Breast epithelium (tissue), 4 donors: ENCODE measurements around the gene HAO1. TPM values are rescaled to one million over a fixed set of nuclear protein-coding genes. Genes with fewer than 3 reads are reported as not detected.
"Not testable (repeated sequence)": the region's sequence is repeated elsewhere in the genome, so short reads cannot be mapped to it uniquely, and the experiment has no call there.

Experiments used
- DNase-seq, 2 donors: peaks; one replicate each; pipeline ENCODE4 v3.0.0-alpha.2; 2019; ENCODE audit warnings: low spot score in 2 of 2
- H3K27ac ChIP-seq, 2 donors: fragments of 200-600 bp; sonication (generic) in 1 of 2; one replicate each; pipeline ENCODE4 v1.5.1; 2016 to 2019; ENCODE audit warnings: mild to moderate bottlenecking in 1 of 2
- H3K27me3 ChIP-seq, 2 donors: fragments of 200-600 bp; sonication (generic) in 1 of 2; one replicate each; pipeline versions ENCODE4 v1.5.1 to v1.6.0; 2017 to 2019; ENCODE audit warnings: control low read depth in 1 of 2, mild to moderate bottlenecking in 1 of 2
- H3K36me3 ChIP-seq: fragments of 200-600 bp; one replicate; pipeline ENCODE4 v1.5.1; 2019
- H3K4me1 ChIP-seq, 2 donors: fragments of 200-600 bp; sonication (generic); one replicate each; pipeline ENCODE4 v1.5.1; 2016 to 2019; ENCODE audit warnings: control low read depth in 1 of 2
- H3K4me3 ChIP-seq, 3 donors: fragments of 200-600 bp; sonication (generic); 1 replicate in 2 of 3; 2 replicates in 1 of 3; pipeline ENCODE4 v1.5.1; 2016 to 2019; ENCODE audit warnings: mild to moderate bottlenecking in 3 of 3, moderate library complexity in 2 of 3
- H3K9me3 ChIP-seq, 2 donors: fragments of 200-600 bp; sonication (generic) in 1 of 2; one replicate each; pipeline ENCODE4 v1.5.1; 2016 to 2019; ENCODE audit warnings: control low read depth in 1 of 2
- POLR2A ChIP-seq: fragments of 450-650 bp; IDR thresholded peaks from one replicate; pipeline ENCODE4 v1.6.1; 2016; ENCODE audit warnings: antibody characterized with exemption, mild to moderate bottlenecking, moderate library complexity
- POLR2AphosphoS5 ChIP-seq, 3 donors: sonication (generic); formaldehyde crosslinking; IDR thresholded peaks; one replicate each; pipeline ENCODE4 v1.6.1; 2017; ENCODE audit warnings: antibody characterized with exemption in 3 of 3
- intact Hi-C: fragments of 100-400 bp; cut with DNase I; formaldehyde crosslinking; loops from one replicate; pipeline ENCODE4 v1.15.1; 2023; ENCODE audit warnings: low total_unique reads
- total RNA-seq, 3 donors: library from RNA; depleted of rRNA; stranded (reverse); fragments of >200 nt; gene quantifications; one replicate each; pipeline ENCODE4 v1.1.0, GENCODE V29; 2016
- TF ChIP-seq, protein P1 (sequence below), 3 donors: fragments of 450-650 bp; IDR thresholded peaks; one replicate each; pipeline ENCODE4 v1.5.1; 2016 to 2017; ENCODE audit warnings: antibody characterized with exemption in 3 of 3, mild to moderate bottlenecking in 3 of 3, moderate library complexity in 3 of 3

Gene HAO1
- total RNA-seq, 3 donors from 2014 or later = not detected

DNA sequence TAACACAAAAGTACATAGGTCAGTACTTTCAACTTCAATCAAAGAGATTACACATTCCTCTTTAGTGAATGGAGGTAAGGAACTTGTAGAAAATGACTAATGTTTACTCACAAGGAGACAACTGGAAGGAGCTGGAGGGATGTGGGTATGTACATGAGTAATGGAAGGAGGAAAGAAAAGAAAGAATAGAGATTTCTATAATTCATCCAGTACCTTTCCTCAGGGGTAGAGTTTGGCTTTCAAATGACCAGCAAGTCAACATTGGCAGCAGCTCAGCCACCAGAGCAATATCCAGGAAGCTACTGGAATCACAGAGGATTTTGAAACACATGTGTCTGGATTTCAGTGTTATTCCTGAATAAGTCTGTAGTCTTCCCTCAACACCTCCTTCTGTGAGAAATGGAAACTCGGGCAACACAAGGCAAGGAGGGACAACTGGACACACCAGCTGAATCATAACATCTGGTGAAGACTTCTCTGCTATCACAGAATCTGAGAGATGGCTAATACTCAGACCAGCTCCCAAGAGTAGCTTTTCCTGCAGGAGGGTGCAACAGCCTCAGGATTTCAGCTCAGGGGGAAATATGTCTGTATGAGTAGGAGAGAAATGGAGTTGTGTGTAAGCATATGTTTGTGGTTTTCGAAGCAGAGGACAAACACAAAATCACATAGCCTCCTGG is 98.8 kb downstream of the HAO1 start:
- intact Hi-C loops = no loop called here
- no peak overlapping the region for H3K27ac ChIP-seq
- no peaks in the 10 kb centered on the region for H3K9me3 ChIP-seq
- no peak overlapping the region for H3K4me3 ChIP-seq
- no peaks in the 10 kb centered on the region for H3K27me3 ChIP-seq
- no peak for DNase-seq
- no peak for TF ChIP-seq POLR2A
- TF ChIP-seq, protein P1, sequence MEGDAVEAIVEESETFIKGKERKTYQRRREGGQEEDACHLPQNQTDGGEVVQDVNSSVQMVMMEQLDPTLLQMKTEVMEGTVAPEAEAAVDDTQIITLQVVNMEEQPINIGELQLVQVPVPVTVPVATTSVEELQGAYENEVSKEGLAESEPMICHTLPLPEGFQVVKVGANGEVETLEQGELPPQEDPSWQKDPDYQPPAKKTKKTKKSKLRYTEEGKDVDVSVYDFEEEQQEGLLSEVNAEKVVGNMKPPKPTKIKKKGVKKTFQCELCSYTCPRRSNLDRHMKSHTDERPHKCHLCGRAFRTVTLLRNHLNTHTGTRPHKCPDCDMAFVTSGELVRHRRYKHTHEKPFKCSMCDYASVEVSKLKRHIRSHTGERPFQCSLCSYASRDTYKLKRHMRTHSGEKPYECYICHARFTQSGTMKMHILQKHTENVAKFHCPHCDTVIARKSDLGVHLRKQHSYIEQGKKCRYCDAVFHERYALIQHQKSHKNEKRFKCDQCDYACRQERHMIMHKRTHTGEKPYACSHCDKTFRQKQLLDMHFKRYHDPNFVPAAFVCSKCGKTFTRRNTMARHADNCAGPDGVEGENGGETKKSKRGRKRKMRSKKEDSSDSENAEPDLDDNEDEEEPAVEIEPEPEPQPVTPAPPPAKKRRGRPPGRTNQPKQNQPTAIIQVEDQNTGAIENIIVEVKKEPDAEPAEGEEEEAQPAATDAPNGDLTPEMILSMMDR (IDR thresholded peaks at IDR 0.05) = no peak
- no peak for TF ChIP-seq POLR2AphosphoS5 (IDR thresholded peaks at IDR 0.05)
- H3K36me3 ChIP-seq = no peaks in the 10 kb centered on the region
- H3K4me1 ChIP-seq = no peaks in the 10 kb centered on the region

DNA sequence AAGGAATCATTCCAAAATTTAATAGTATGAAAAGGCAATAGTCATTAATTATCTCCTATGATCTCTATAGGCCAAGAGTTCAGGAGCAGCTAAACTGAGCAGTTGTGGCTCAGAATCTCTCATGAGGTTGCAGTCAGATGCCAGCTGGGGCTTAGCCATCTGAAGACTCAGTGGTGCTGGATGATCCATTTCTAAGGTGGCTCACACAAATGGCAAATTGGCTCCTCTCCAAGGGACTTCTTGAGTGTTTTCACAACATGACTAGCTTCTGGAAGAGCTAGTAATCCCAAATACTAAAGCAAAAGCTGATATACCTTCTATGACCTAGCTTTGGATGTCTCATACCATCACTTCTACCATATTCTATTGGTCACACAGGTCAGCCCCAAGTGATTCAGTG is 104.2 kb downstream of the HAO1 start:
- DNase-seq = no peak
- Histone ChIP-seq H3K4me1 (no peaks in the 10 kb centered on the region), H3K9me3 (peaks cover 10 to 11% of the 10 kb centered on the region in 2 donors), H3K36me3 (no peaks in the 10 kb centered on the region), H3K27ac (no peak overlapping the region), H3K27me3 (no peaks in the 10 kb centered on the region), H3K4me3 (no peak overlapping the region)
- TF ChIP-seq POLR2AphosphoS5 (IDR thresholded peaks at IDR 0.05) (no peak), POLR2A (no peak)
- TF ChIP-seq, protein P1 (IDR thresholded peaks at IDR 0.05) = no peak
- intact Hi-C loops = no loop called here

DNA sequence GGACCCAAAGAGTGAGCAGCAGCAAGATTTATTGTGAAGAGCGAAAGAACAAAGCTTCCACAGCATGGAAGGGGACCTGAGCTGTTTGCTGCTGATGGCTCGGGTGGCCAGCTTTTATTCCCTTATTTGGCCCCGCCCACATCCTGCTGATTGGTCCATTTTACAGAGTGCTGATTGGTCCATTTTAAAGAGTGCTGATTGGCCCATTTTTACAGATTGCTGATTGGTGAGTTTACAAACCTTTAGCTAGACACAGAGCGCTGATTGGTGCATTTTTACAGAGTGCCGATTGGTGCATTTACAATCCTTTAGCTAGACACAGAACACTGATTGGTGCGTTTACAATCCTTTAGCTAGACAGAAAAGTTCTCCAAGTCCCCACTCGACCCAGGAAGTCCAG is 105.8 kb downstream of the HAO1 start:
- H3K4me3 ChIP-seq, H3K36me3 ChIP-seq, H3K4me1 ChIP-seq, H3K27ac ChIP-seq, intact Hi-C loops, H3K27me3 ChIP-seq, DNase-seq: not testable (repeated sequence)
- peaks cover 10 to 11% of the 10 kb centered on the region in 2 donors for H3K9me3 ChIP-seq

Other genes starting within 250 kb of the HAO1 start
- 10 to 100 TPM; 40.0 to 61.9 (median 60.7) TPM for gene TMX4, start 79.3 kb upstream of the HAO1 start, total RNA-seq
- gene PLCB1, start 191.8 kb upstream of the HAO1 start, total RNA-seq = 100 to 1,000 TPM in 1 of 3 donors, 10 to 100 TPM in 2; 12.2 to 106 (median 30.5) TPM